HL-60 (cell line): ENCODE results near the gene ACP3.

Experiments
- TF ChIP-seq, protein P1 (sequence below): IDR thresholded peaks from 2 replicates; pipeline ENCODE4 v1.6.1; 2012; ENCODE audit warnings: low read depth; ENCODE audit not compliant: insufficient replicate concordance
- TF ChIP-seq, protein P2 (sequence below): IDR thresholded peaks from one replicate; pipeline ENCODE4 v1.5.1; 2011; ENCODE audit warnings: low read length, control low read depth, inconsistent platforms; ENCODE audit not compliant: insufficient read depth

DNA sequence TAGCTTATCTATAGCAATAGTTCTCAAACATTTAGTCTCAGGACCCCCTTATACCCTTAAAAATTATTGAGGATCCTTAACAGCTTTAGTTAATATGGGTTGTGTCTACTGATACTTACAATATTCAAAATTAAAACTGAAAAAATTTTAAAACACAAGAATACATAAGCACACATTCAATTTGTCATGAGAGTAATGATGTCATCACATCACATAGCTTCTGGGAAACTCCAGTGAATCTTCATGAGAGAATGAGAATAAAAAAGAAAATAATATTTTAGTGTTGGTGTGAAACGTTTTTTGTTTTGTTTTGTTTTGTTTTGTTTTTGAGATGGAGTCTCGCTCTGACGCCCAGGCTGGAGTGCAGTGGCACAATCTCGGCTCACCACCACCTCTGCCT lies 25.2 kb upstream of the ACP3 start:
- TF ChIP-seq, protein P1, sequence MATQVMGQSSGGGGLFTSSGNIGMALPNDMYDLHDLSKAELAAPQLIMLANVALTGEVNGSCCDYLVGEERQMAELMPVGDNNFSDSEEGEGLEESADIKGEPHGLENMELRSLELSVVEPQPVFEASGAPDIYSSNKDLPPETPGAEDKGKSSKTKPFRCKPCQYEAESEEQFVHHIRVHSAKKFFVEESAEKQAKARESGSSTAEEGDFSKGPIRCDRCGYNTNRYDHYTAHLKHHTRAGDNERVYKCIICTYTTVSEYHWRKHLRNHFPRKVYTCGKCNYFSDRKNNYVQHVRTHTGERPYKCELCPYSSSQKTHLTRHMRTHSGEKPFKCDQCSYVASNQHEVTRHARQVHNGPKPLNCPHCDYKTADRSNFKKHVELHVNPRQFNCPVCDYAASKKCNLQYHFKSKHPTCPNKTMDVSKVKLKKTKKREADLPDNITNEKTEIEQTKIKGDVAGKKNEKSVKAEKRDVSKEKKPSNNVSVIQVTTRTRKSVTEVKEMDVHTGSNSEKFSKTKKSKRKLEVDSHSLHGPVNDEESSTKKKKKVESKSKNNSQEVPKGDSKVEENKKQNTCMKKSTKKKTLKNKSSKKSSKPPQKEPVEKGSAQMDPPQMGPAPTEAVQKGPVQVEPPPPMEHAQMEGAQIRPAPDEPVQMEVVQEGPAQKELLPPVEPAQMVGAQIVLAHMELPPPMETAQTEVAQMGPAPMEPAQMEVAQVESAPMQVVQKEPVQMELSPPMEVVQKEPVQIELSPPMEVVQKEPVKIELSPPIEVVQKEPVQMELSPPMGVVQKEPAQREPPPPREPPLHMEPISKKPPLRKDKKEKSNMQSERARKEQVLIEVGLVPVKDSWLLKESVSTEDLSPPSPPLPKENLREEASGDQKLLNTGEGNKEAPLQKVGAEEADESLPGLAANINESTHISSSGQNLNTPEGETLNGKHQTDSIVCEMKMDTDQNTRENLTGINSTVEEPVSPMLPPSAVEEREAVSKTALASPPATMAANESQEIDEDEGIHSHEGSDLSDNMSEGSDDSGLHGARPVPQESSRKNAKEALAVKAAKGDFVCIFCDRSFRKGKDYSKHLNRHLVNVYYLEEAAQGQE, result no peak
- TF ChIP-seq, protein P2, sequence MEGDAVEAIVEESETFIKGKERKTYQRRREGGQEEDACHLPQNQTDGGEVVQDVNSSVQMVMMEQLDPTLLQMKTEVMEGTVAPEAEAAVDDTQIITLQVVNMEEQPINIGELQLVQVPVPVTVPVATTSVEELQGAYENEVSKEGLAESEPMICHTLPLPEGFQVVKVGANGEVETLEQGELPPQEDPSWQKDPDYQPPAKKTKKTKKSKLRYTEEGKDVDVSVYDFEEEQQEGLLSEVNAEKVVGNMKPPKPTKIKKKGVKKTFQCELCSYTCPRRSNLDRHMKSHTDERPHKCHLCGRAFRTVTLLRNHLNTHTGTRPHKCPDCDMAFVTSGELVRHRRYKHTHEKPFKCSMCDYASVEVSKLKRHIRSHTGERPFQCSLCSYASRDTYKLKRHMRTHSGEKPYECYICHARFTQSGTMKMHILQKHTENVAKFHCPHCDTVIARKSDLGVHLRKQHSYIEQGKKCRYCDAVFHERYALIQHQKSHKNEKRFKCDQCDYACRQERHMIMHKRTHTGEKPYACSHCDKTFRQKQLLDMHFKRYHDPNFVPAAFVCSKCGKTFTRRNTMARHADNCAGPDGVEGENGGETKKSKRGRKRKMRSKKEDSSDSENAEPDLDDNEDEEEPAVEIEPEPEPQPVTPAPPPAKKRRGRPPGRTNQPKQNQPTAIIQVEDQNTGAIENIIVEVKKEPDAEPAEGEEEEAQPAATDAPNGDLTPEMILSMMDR, result no peak
